Measurements from ENCODE around the gene FAM193B. TPM values are rescaled to one million over a fixed set of nuclear protein-coding genes. Genes with fewer than 3 reads are reported as not detected.

Gene FAM193B
- polyA plus RNA-seq, 3 donors: 1.6 to 216 (median 1.9) TPM

GRCh38 chr5:177575488-177575887 is 21.1 kb upstream of the FAM193B start:
- H3K4me2 ChIP-seq (replicated peaks; ENCODE audit: extremely low read depth, low read length, poor library complexity, severe bottlenecking): no peak overlapping the region
- H3K9me3 Mint-ChIP-seq: peaks cover 0 to 3% (median 0%) of the 10 kb centered on the region in 7 donors
- H3K27ac Mint-ChIP-seq: no peak overlapping the region
- WGBS (ENCODE audit: insufficient coverage): 80% methylated on average over 1 of the region's 1 CpG
- no peaks in the 10 kb centered on the region for H3K79me2 ChIP-seq (ENCODE audit: insufficient read depth, low read length)
- no peaks in the 10 kb centered on the region for H3K27me3 ChIP-seq (ENCODE audit: control insufficient read depth in 2 of 2, insufficient read depth in 2 of 2, low read length in 2 of 2)
- H3K27ac ChIP-seq (ENCODE audit: low read depth in 1 of 2, low read length in 2 of 2): no peak overlapping the region
- H4K20me1 ChIP-seq (ENCODE audit: insufficient read depth, low read length): no peaks in the 10 kb centered on the region
- H3K4me3 ChIP-seq (replicated peaks in 1 of 3; ENCODE audit: low read depth in 2 of 3, low read length in 3 of 3): no peak overlapping the region
- no peaks in the 10 kb centered on the region for H3K9me3 ChIP-seq (replicated peaks in 1 of 2; ENCODE audit: control insufficient read depth in 1 of 2, insufficient read depth in 1 of 2, low read length in 2 of 2)
- DNase-seq: no peak
- TF ChIP-seq, protein P1, sequence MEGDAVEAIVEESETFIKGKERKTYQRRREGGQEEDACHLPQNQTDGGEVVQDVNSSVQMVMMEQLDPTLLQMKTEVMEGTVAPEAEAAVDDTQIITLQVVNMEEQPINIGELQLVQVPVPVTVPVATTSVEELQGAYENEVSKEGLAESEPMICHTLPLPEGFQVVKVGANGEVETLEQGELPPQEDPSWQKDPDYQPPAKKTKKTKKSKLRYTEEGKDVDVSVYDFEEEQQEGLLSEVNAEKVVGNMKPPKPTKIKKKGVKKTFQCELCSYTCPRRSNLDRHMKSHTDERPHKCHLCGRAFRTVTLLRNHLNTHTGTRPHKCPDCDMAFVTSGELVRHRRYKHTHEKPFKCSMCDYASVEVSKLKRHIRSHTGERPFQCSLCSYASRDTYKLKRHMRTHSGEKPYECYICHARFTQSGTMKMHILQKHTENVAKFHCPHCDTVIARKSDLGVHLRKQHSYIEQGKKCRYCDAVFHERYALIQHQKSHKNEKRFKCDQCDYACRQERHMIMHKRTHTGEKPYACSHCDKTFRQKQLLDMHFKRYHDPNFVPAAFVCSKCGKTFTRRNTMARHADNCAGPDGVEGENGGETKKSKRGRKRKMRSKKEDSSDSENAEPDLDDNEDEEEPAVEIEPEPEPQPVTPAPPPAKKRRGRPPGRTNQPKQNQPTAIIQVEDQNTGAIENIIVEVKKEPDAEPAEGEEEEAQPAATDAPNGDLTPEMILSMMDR (IDR thresholded peaks at IDR 0.05): no peak
- H3K27me3 Mint-ChIP-seq (ENCODE audit: low read depth in 3 of 3): peaks cover 6 to 9% (median 7%) of the 10 kb centered on the region in 3 donors
- no peak overlapping the region for H3K9ac ChIP-seq (ENCODE audit: insufficient read depth, low read length, poor library complexity, severe bottlenecking)
- no peak overlapping the region for H2AFZ ChIP-seq (ENCODE audit: insufficient read depth, low read depth, low read length, poor library complexity, severe bottlenecking)
- intact Hi-C loops (cut with micrococcal nuclease): no loop called here
- H3K4me1 ChIP-seq (ENCODE audit: control insufficient read depth in 1 of 2, insufficient read depth in 2 of 2, low read length in 2 of 2): no peaks in the 10 kb centered on the region
- H3K36me3 Mint-ChIP-seq: no peaks in the 10 kb centered on the region
- H3K36me3 ChIP-seq (replicated peaks in 1 of 2; ENCODE audit: control insufficient read depth in 1 of 2, insufficient read depth in 2 of 2, low read length in 2 of 2): no peaks in the 10 kb centered on the region
- no peaks in the 10 kb centered on the region for H3K4me1 Mint-ChIP-seq
- H3K4me3 Mint-ChIP-seq: no peak overlapping the region

DNA sequence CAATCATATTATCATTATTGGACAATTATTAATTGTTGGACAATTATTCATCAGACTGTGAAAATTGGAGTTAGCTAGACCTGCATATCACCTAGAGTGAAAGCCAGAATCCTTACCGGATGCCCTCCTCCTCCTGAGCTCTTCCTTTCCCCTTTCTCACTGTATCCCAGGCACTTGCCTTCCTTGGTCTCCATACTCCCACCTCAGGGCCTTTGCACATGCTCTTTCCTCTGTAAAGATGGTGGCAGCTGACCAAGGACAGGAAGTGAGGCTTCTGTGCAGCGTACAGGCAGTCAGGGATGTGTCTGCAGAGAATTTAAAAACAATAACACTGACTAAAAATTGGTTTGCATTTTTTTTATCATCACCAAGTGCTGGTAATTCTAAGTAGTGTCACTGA is 15.5 kb upstream of the FAM193B start:
- Histone ChIP-seq H3K4me3 (replicated peaks in 1 of 3; ENCODE audit: low read depth in 2 of 3, low read length in 3 of 3) (no peak overlapping the region), H3K27me3 (ENCODE audit: control insufficient read depth in 2 of 2, insufficient read depth in 2 of 2, low read length in 2 of 2) (no peaks in the 10 kb centered on the region), H2AFZ (ENCODE audit: insufficient read depth, low read depth, low read length, poor library complexity, severe bottlenecking) (no peak overlapping the region), H3K9ac (ENCODE audit: insufficient read depth, low read length, poor library complexity, severe bottlenecking) (no peak overlapping the region), H3K79me2 (ENCODE audit: insufficient read depth, low read length) (no peaks in the 10 kb centered on the region), H3K4me2 (replicated peaks; ENCODE audit: extremely low read depth, low read length, poor library complexity, severe bottlenecking) (no peak overlapping the region), H4K20me1 (ENCODE audit: insufficient read depth, low read length) (no peaks in the 10 kb centered on the region), H3K9me3 (replicated peaks in 1 of 2; ENCODE audit: control insufficient read depth in 1 of 2, insufficient read depth in 1 of 2, low read length in 2 of 2) (no peaks in the 10 kb centered on the region), H3K27ac (ENCODE audit: low read depth in 1 of 2, low read length in 2 of 2) (no peak overlapping the region), H3K36me3 (replicated peaks in 1 of 2; ENCODE audit: control insufficient read depth in 1 of 2, insufficient read depth in 2 of 2, low read length in 2 of 2) (no peaks in the 10 kb centered on the region), H3K4me1 (ENCODE audit: control insufficient read depth in 1 of 2, insufficient read depth in 2 of 2, low read length in 2 of 2) (no peaks in the 10 kb centered on the region)
- no peak for DNase-seq
- peaks cover 8 to 24% (median 10%) of the 10 kb centered on the region in 3 donors for H3K27me3 Mint-ChIP-seq (ENCODE audit: low read depth in 3 of 3)
- WGBS (ENCODE audit: insufficient coverage): no CpG with 5 or more reads among the region's 2 CpGs
- peaks cover 0 to 2% (median 0%) of the 10 kb centered on the region in 7 donors for H3K9me3 Mint-ChIP-seq
- no peaks in the 10 kb centered on the region for H3K4me1 Mint-ChIP-seq
- intact Hi-C loops (cut with micrococcal nuclease): no loop called here
- no peaks in the 10 kb centered on the region for H3K36me3 Mint-ChIP-seq
- TF ChIP-seq, protein P1 (IDR thresholded peaks at IDR 0.05): no peak
- no peak overlapping the region for H3K27ac Mint-ChIP-seq
- no peak overlapping the region for H3K4me3 Mint-ChIP-seq

Data from CD14-positive monocyte (primary cell).